Lower leg skin (tissue), 4 donors: ENCODE measurements around the gene ARPC1A. TPM values are rescaled to one million over a fixed set of nuclear protein-coding genes. Genes with fewer than 3 reads are reported as not detected.
"Not testable (repeated sequence)": the region's sequence is repeated elsewhere in the genome, so short reads cannot be mapped to it uniquely, and the experiment has no call there.

Source experiments
- DNase-seq, 2 donors: peaks; one replicate each; pipeline ENCODE4 v3.0.0-alpha.2; 2019; ENCODE audit warnings: low spot score in 2 of 2
- H3K4me3 ChIP-seq: fragments of 200-600 bp; sonication (generic); 2 replicates; pipeline ENCODE4 v1.5.1; 2017; ENCODE audit warnings: mild to moderate bottlenecking, low read depth; ENCODE audit not compliant: poor library complexity, severe bottlenecking
- CTCF ChIP-seq, 3 donors: fragments of 450-650 bp; IDR thresholded peaks; one replicate each; pipeline ENCODE4 v1.5.1; 2016; ENCODE audit warnings: antibody characterized with exemption in 3 of 3, mild to moderate bottlenecking in 3 of 3, moderate library complexity in 2 of 3
- POLR2A ChIP-seq, 2 donors: fragments of 450-650 bp; IDR thresholded peaks; one replicate each; pipeline ENCODE4 v1.6.1; 2016 to 2017; ENCODE audit warnings: antibody characterized with exemption in 2 of 2, mild to moderate bottlenecking in 1 of 2, moderate library complexity in 1 of 2
- WGBS, 2 donors: methylation state at CpG; one replicate each; pipeline ENCODE4 v1.1.5; 2018; 5-methylcytosine and 5-hydroxymethylcytosine counted together
- intact Hi-C: fragments of 100-400 bp; cut with DNase I; formaldehyde crosslinking; loops from one replicate; pipeline ENCODE4 v1.15.0; 2023; ENCODE audit warnings: low total_unique reads
- total RNA-seq, 4 donors: library from RNA; depleted of rRNA; stranded (reverse); fragments of >200 nt; gene quantifications; one replicate each; pipeline ENCODE4 v1.1.0, GENCODE V29; 2016

Gene ARPC1A
- total RNA-seq, 4 donors from 2014 or later, result 108 to 140 (median 123) TPM

DNA sequence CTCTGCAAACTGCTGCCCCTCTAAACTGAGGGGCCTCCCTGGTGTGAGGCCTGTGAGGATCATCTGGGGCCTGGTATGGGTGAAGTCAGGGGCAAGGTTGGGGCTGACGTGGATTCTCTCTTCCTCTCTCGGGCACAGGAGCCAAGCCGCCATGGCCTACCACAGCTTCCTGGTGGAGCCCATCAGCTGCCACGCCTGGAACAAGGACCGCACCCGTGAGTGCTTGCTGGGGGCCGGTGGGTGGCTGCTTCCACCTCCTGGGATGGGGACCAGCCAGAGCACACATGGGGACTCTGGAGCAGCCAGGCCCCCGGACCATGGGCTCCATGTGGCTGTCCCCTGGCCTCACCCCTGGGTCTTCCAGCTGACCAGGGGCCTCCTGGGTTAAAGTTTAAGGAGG lies 59.9 kb downstream of the ARPC1A start:
- intact Hi-C loops, result no loop called here
- no peak overlapping the region for H3K4me3 ChIP-seq
- WGBS, 2 donors, result 40 to 85% methylated on average over 1 to 4 of the region's 8 CpGs
- TF ChIP-seq CTCF (IDR thresholded peaks at IDR 0.05), result no peak
- no peak for TF ChIP-seq POLR2A (IDR thresholded peaks at IDR 0.05)
- no peak for DNase-seq

DNA sequence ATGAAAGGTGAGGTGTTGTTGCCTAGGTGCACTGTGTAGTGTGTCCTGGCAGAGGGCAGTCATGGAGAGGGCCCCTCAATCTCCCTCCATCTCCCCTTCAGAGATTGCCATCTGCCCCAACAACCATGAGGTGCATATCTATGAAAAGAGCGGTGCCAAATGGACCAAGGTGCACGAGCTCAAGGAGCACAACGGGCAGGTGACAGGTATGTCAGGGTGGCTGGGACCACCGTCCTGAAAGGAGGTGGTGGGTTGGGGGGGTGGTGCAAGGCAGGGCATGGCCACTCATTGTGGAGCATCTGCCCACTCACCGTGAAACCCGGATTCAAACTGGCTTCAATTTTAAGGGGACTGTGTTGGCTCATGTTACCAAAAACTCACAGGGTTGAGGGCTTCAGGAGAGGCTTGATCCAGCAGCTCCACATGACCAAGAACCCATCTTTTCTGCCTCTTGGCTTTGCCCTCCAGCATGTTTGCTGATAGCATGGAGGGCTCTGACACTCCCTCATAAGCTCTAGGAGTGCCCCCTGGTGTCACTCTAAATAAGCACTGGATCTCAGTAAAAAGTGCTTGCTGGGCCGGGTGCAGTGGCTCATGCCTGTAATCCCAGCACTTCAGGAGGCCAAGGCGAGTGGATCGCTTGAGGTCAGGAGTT lies 61.0 kb downstream of the ARPC1A start:
- DNase-seq, result no peak
- 88 to 95% methylated on average over 9 of the region's 9 CpGs for WGBS, 2 donors
- intact Hi-C loops, result no loop called here
- TF ChIP-seq POLR2A (IDR thresholded peaks at IDR 0.05) (no peak), CTCF (IDR thresholded peaks at IDR 0.05) (no peak)
- H3K4me3 ChIP-seq, result no peak overlapping the region

- H3K4me3 ChIP-seq, intact Hi-C loops, DNase-seq: not testable (repeated sequence)
- 91 to 94% methylated on average over 14 of the region's 14 CpGs for WGBS, 2 donors
These were observed 61.5 kb downstream of the ARPC1A start for GRCh38 chr7:99387239-99387635.

- H3K4me3 ChIP-seq, result no peak overlapping the region
- intact Hi-C loops, result no loop called here
- 97% methylated on average over 19 to 20 of the region's 20 CpGs for WGBS, 2 donors
- TF ChIP-seq POLR2A (IDR thresholded peaks at IDR 0.05) (no peak), CTCF (IDR thresholded peaks at IDR 0.05) (no peak)
- DNase-seq, result no peak
These were observed 62.2 kb downstream of the ARPC1A start for GRCh38 chr7:99387912-99388311.

DNA sequence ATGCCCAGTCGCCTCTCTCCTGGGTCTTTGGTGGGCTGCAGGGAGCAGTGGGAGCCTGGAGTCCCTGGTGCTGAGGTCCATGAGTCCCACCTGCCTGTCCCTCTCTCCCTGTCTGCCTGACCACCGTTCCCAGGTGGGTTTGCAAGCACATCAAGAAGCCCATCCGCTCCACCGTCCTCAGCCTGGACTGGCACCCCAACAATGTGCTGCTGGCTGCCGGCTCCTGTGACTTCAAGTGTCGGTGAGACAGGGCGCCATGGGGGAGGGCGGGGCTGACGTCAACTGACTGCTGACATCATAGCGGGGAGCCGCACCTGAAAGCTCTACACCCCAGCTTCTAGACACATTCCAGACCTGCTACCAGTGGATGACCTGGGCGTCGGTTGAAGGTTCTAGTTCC lies 64.1 kb downstream of the ARPC1A start:
- WGBS, 2 donors, result 90 to 91% methylated on average over 12 to 13 of the region's 13 CpGs
- DNase-seq, result no peak
- intact Hi-C loops, result no loop called here
- H3K4me3 ChIP-seq, result no peak overlapping the region
- TF ChIP-seq CTCF (IDR thresholded peaks at IDR 0.05) (no peak), POLR2A (IDR thresholded peaks at IDR 0.05) (no peak)

DNA sequence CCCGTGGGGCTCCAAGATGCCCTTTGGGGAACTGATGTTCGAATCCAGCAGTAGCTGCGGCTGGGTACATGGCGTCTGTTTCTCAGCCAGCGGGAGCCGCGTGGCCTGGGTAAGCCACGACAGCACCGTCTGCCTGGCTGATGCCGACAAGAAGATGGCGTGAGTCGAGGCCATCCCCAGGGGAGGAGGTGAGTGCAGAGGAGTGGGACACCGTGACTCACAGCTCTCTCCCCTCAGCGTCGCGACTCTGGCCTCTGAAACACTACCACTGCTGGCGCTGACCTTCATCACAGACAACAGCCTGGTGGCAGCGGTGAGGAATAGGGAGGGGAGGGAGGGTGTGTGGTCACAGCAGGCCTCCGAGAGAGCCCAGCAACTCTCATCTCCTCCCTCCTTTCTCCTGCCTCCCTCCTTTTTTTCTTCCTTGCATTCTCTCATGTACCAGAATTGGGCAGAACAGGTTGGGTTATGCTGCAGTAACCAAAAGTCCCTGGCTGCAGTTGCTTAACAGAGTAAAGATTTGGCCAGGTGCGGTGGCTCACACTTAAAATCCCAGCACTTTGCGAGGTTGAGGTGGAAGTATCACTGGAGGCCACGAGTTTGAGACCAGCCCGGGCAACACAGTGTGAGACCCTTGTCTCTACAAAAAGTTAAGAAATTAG lies 65.4 kb downstream of the ARPC1A start:
- intact Hi-C loops, result no loop called here
- no peak for DNase-seq
- WGBS, 2 donors, result 93 to 97% methylated on average over 16 to 23 of the region's 23 CpGs
- TF ChIP-seq CTCF (IDR thresholded peaks at IDR 0.05), result no peak
- no peak for TF ChIP-seq POLR2A (IDR thresholded peaks at IDR 0.05)
- no peak overlapping the region for H3K4me3 ChIP-seq
